Measurements from ENCODE around the gene HSPA4. TPM values are rescaled to one million over a fixed set of nuclear protein-coding genes. Genes with fewer than 3 reads are reported as not detected.

Gene HSPA4
- 107 and 126 TPM in 2 replicates for total RNA-seq

DNA sequence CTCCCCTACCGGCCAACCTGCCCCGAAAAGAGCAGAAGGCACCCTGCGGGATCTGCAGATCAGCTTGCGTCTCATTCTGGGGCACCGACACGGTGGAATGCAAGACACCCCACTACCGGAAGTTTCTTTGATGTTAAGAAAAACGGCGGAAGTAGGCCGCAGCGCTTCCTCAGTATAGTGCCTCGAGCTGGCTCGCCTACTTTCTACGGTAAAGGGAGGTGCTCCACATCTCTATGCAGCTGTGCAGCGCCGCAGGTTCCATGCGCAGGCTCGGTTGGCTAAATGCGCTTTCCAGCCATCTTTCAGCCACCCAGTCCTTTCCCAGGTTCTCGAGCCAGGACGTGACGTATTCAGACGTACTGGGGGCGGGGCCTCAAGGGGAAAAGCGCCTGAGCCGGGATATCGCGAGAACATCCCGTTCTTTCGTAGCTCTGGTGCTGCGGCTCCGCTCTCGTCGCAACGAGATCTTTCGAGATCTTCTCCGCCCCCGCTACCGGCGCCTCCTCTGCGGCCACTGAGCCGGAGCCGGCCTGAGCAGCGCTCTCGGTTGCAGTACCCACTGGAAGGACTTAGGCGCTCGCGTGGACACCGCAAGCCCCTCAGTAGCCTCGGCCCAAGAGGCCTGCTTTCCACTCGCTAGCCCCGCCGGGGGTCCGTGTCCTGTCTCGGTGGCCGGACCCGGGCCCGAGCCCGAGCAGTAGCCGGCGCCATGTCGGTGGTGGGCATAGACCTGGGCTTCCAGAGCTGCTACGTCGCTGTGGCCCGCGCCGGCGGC, at the start of gene HSPA4:
TSS of gene HSPA4 (plus strand) at position 472 of the 775 bp plus-strand sequence. CDS start at position 710, 238 bp downstream.

DNA sequence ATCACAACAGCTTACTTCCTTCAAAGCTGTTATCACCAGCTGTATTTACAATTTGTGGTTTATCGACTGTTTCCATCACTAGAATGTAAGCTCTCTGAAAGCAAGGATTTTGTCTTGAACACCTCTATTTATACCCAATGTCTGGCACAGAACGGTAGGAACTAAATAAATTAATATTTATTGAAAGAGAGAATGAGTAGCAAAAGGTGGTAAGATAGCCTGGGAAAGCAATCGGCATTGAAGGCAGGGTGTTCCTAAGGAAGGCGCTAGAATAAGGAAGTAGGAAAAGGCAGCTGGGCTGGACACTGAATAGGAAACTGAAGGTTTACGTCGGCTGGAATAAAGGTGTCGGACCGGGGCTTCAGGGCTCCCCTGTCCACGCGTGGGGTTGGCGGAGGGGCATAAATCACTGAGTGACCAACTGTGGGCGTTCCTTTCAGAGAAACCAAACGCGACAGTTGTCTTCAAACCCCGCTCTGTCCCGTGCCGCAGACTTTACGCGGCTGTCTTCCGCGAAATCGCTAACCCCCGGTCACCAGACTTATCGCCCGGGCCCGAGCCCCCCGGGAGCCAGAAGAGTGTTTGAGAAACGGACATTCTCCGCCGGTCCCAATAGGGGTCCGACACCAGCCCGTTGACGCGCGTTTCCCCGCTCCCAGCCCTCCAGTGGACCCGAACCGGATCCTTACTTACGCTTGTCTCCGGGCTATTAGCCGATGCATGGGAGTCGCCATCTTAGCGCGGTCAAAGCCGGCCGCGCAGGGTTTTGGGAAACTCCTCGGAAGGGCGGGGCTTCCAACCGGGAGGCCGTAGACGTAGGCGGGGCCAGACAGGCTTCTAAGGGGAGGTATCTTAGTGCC, 25.8 kb upstream of the HSPA4 start, which contains the start of gene ZCCHC10:
TSS of gene ZCCHC10 (minus strand) at position 746 of the 860 bp plus-strand sequence. CDS start at position 734, 12 bp downstream.

Other genes starting within 250 kb of the HSPA4 start
- gene SOWAHA, start 238.7 kb upstream of the HSPA4 start, total RNA-seq, result under 0.01 TPM in 1 of 2 replicates, not detected in the other
- gene SHROOM1, start 221.4 kb upstream of the HSPA4 start, total RNA-seq, result 15.6 and 16.7 TPM in 2 replicates
- 0.18 TPM in 1 of 2 replicates, not detected in the other for gene GDF9, start 185.5 kb upstream of the HSPA4 start, total RNA-seq
- 185 and 209 TPM in 2 replicates for gene UQCRQ, start 185.4 kb upstream of the HSPA4 start, total RNA-seq
- 1.6 TPM in 1 of 2 replicates, not detected in the other for gene LEAP2, start 178.3 kb upstream of the HSPA4 start, total RNA-seq
- gene AFF4, start 88.4 kb upstream of the HSPA4 start, total RNA-seq, result 25.7 and 35.8 TPM in 2 replicates
- gene ZCCHC10, start 25.5 kb upstream of the HSPA4 start, total RNA-seq, result 7.6 and 61.4 TPM in 2 replicates

Measured in myometrial cell (primary cell).